Gastrocnemius medialis (tissue), 4 donors: ENCODE results near the gene PARD3. TPM values are rescaled to one million over a fixed set of nuclear protein-coding genes. Genes with fewer than 3 reads are reported as not detected.
A peak's percentile ranks its signal among the peaks of the same experiment; 100 is the strongest.

Experiments
- ATAC-seq, 2 donors: fragments of 150-250 bp; one replicate each; pipeline ENCODE4 v1.9.1; 2016
- DNase-seq, 2 donors: peaks; one replicate each; pipeline ENCODE4 v3.0.0-alpha.2; 2019
- H3K27ac ChIP-seq, 4 donors: fragments of 200-600 bp; sonication (generic); 1 replicate in 1 of 4; 2 replicates in 3 of 4; pipeline ENCODE4 v1.5.1; 2016 to 2018; ENCODE audit warnings: mild to moderate bottlenecking in 2 of 4, moderate library complexity in 1 of 4
- H3K27me3 ChIP-seq, 3 donors: fragments of 200-600 bp; sonication (generic) in 2 of 3; 1 replicate in 1 of 3; 2 replicates in 2 of 3; pipeline versions ENCODE4 v1.5.1 to v1.6.0; 2016 to 2019; ENCODE audit warnings: mild to moderate bottlenecking in 1 of 3, moderate library complexity in 1 of 3
- H3K36me3 ChIP-seq, 2 donors: fragments of 200-600 bp; sonication (generic) in 1 of 2; one replicate each; pipeline ENCODE4 v1.5.1; 2017 to 2018
- H3K4me1 ChIP-seq, 2 donors: fragments of 200-600 bp; sonication (generic) in 1 of 2; one replicate each; pipeline ENCODE4 v1.5.1; 2016 to 2017; ENCODE audit warnings: mild to moderate bottlenecking in 2 of 2
- H3K4me3 ChIP-seq, 4 donors: fragments of 200-600 bp; sonication (generic) in 3 of 4; 1 replicate in 1 of 4; 2 replicates in 3 of 4; pipeline ENCODE4 v1.5.1; 2016 to 2019; ENCODE audit warnings: mild to moderate bottlenecking in 2 of 4
- H3K9me3 ChIP-seq, 3 donors: fragments of 200-600 bp; sonication (generic) in 2 of 3; 1 replicate in 1 of 3; 2 replicates in 2 of 3; pipeline ENCODE4 v1.5.1; 2016 to 2019
- POLR2A ChIP-seq, 2 donors: fragments of 450-650 bp; IDR thresholded peaks; one replicate each; pipeline ENCODE4 v1.6.1; 2017; ENCODE audit warnings: antibody characterized with exemption in 2 of 2, mild to moderate bottlenecking in 2 of 2, moderate library complexity in 2 of 2
- in situ Hi-C, 4 donors: fragments of 200-750 bp; cut with MboI; loops; one replicate each; pipeline versions ENCODE4 v1.15.0 to v1.8.0; 2017; ENCODE audit warnings: low sequenced_read_pairs in 4 of 4
- intact Hi-C: fragments of 100-400 bp; cut with DNase I; formaldehyde crosslinking; loops from one replicate; pipeline ENCODE4 v1.15.1; 2023; ENCODE audit warnings: low total_unique reads
- total RNA-seq, 4 donors: library from RNA; depleted of rRNA; stranded (reverse); fragments of >200 nt; gene quantifications; one replicate each; pipeline versions ENCODE4 v1.1.0 to v1.2.3, GENCODE V29; 2016
- TF ChIP-seq, protein P1 (sequence below), 5 experiments: fragments of 450-650 bp in 3 of 5; fragments of 200-600 bp in 2 of 5; sonication (generic) in 2 of 5; IDR thresholded peaks in 4 of 5; conservative IDR thresholded peaks in 1 of 5; 1 replicate in 4 of 5; 2 replicates in 1 of 5; pipeline ENCODE4 v1.5.1; 2016 to 2019; ENCODE audit warnings: antibody characterized with exemption in 5 of 5, mild to moderate bottlenecking in 3 of 5, moderate library complexity in 3 of 5

The PARD3 gene
- total RNA-seq, 4 donors from 2014 or later: 64.6 to 75.8 (median 68.3) TPM

DNA sequence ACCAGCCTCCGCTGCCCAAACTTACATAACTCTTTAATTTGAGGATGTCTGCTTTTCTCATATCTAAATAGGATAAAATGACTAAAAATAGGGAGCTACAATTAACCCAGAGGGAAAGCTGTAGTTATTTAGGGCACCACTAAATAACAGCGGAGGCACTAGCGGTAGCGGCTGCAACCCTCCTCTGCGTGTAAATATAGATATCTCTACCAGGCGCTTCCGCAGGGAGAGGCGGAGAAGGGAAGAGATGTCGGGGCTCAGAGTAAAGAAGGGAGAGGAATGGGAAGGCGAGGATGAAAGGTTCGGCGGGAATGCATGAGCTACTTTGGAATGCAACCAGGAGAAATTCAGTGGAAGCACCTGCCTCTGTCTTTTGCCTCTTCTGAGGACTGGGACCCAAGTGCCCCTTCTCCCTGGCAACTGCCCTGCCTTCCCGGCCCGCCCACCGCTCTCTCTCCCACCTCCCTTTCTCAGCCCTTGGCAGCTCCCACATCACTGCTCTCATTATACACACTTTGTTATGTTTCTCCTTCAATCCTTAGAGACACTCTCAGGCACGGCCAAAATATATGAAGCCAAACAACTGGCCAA lies 698.3 kb downstream of the PARD3 start:
- intact Hi-C loops (no loop called here), in situ Hi-C loops (no loop called here)
- Histone ChIP-seq H3K27ac (no peak overlapping the region), H3K4me3 (peak overlapping the region in 2 of 4 donors; percentile 8 to 11), H3K36me3 (no peaks in the 10 kb centered on the region), H3K27me3 (no peaks in the 10 kb centered on the region), H3K4me1 (peaks cover 8 to 12% of the 10 kb centered on the region in 2 donors), H3K9me3 (no peaks in the 10 kb centered on the region)
- TF ChIP-seq, protein P1, sequence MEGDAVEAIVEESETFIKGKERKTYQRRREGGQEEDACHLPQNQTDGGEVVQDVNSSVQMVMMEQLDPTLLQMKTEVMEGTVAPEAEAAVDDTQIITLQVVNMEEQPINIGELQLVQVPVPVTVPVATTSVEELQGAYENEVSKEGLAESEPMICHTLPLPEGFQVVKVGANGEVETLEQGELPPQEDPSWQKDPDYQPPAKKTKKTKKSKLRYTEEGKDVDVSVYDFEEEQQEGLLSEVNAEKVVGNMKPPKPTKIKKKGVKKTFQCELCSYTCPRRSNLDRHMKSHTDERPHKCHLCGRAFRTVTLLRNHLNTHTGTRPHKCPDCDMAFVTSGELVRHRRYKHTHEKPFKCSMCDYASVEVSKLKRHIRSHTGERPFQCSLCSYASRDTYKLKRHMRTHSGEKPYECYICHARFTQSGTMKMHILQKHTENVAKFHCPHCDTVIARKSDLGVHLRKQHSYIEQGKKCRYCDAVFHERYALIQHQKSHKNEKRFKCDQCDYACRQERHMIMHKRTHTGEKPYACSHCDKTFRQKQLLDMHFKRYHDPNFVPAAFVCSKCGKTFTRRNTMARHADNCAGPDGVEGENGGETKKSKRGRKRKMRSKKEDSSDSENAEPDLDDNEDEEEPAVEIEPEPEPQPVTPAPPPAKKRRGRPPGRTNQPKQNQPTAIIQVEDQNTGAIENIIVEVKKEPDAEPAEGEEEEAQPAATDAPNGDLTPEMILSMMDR (IDR thresholded peaks at IDR 0.05 in 4 of 5, conservative IDR thresholded peaks at IDR 0.05 in 1 of 5): no peak
- TF ChIP-seq POLR2A (IDR thresholded peaks at IDR 0.05): no peak
- no peak for ATAC-seq
- no peak for DNase-seq

DNA sequence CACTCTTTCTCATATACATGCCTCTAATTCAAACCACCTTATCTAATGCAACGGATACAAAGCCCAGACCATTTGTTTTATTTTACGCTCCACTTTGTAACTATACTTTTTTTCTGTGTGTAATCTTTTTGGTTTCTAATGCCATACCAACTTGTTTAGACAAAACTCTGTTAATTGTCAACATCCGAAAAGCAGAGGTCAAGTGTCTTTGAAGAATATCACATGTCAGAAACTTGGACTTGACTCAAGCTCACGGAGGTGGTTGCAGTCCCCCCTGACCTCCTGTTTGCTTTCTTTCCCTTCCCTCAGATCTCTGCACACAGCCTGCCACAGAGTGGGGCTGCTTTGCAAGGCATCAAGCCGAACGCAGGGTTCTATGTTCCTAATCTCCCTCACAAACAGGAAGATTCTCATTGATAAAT lies 698.9 kb downstream of the PARD3 start:
- Histone ChIP-seq H3K36me3 (no peaks in the 10 kb centered on the region), H3K4me1 (peaks cover 8 to 12% of the 10 kb centered on the region in 2 donors), H3K27ac (no peak overlapping the region), H3K4me3 (peak overlapping the region in 2 of 4 donors; percentile 8 to 11), H3K27me3 (no peaks in the 10 kb centered on the region), H3K9me3 (no peaks in the 10 kb centered on the region)
- ATAC-seq (no peak), DNase-seq (no peak)
- in situ Hi-C loops: no loop called here
- intact Hi-C loops: no loop called here
- TF ChIP-seq, protein P1 (IDR thresholded peaks at IDR 0.05 in 4 of 5, conservative IDR thresholded peaks at IDR 0.05 in 1 of 5): no peak
- no peak for TF ChIP-seq POLR2A (IDR thresholded peaks at IDR 0.05)

DNA sequence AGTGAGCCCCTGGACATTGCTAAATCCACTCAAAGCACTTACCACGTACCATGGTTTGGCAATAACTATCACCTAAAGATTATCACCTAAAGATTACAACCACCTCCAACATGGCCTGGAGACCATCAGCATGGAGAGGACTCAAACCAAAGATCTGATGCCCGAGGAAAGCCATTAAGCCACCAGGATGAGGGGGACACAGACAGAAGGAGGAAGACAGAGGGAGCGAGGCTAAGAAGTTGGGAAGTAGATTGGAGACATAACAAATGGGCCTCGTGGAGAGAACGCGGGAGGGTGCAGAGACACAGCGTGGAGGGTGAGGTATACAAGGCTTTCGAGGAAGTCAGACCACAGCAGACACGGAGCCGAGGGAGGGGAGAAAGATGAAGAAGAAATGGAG lies 700.2 kb downstream of the PARD3 start:
- no peak for TF ChIP-seq POLR2A (IDR thresholded peaks at IDR 0.05)
- TF ChIP-seq, protein P1 (IDR thresholded peaks at IDR 0.05 in 4 of 5, conservative IDR thresholded peaks at IDR 0.05 in 1 of 5): no peak
- DNase-seq: no peak
- in situ Hi-C loops: no loop called here
- Histone ChIP-seq H3K4me3 (no peak overlapping the region), H3K27ac (no peak overlapping the region), H3K27me3 (no peaks in the 10 kb centered on the region), H3K9me3 (no peaks in the 10 kb centered on the region), H3K36me3 (no peaks in the 10 kb centered on the region), H3K4me1 (peaks cover 8 to 12% of the 10 kb centered on the region in 2 donors)
- intact Hi-C loops: no loop called here
- ATAC-seq: no peak

DNA sequence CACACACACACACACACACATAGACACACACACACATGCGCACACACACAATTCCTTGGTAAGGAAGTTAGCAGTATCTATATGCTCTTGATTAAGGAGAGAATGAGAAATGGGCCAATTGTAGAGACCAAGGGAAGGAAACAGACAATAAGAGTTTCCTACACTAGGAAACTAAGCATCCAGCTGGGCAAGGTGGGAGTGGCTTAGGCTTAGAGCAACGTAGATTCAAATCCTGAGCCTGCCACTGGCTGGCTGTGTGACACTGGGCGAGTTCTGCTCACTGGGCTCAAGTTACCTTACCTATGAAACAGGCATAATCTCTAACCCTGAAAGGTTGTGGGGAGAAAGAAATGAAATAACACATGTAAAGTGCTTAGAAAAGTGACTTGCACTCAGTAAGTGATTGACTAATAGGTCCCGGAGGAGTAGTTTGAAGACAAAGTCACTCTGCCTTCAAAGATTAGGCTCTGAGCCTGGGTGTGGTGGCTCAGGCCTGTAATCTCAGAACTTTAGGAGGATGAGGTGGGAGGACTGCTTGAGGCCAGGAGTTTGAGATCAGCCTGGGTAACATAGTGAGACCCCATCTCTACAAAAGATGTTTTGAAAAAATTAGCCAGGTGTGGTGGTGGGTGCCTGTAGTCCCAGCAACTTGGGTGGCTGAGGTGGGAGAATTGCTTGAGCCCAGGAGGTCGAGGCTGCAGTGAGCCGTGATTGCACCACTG lies 701.4 kb downstream of the PARD3 start:
- intact Hi-C loops (no loop called here), in situ Hi-C loops (no loop called here)
- Histone ChIP-seq H3K4me1 (peaks cover 8 to 12% of the 10 kb centered on the region in 2 donors), H3K27me3 (no peaks in the 10 kb centered on the region), H3K9me3 (no peaks in the 10 kb centered on the region), H3K36me3 (no peaks in the 10 kb centered on the region), H3K27ac (no peak overlapping the region), H3K4me3 (no peak overlapping the region)
- DNase-seq (no peak), ATAC-seq (no peak)
- no peak for TF ChIP-seq POLR2A (IDR thresholded peaks at IDR 0.05)
- TF ChIP-seq, protein P1 (IDR thresholded peaks at IDR 0.05 in 4 of 5, conservative IDR thresholded peaks at IDR 0.05 in 1 of 5): no peak
